ENCODE results near the gene NPIPA1. TPM values are rescaled to one million over a fixed set of nuclear protein-coding genes. Genes with fewer than 3 reads are reported as not detected.
"Not testable (repeated sequence)": the region's sequence is repeated elsewhere in the genome, so short reads cannot be mapped to it uniquely, and the experiment has no call there.

NPIPA1 gene
- total RNA-seq, 2 donors from 2014 or later, result 38.1 to 46.8 TPM

- H3K36me3 ChIP-seq (replicated peaks in 1 of 2; ENCODE audit: insufficient read depth in 1 of 2, low read depth in 2 of 2); H3K9me3 ChIP-seq; H3K27ac ChIP-seq; H3K27me3 ChIP-seq; intact Hi-C loops (cut with DNase I); ATAC-seq; DNase-seq; H3K4me3 ChIP-seq: not testable (repeated sequence)
- 84 to 88% methylated on average over 7 of the region's 7 CpGs for WGBS, 2 donors
- peaks cover 18% of the 10 kb centered on the region for H3K4me1 ChIP-seq
Measured at GRCh38 chr16:14993277-14994151, 56.3 kb downstream of the NPIPA1 start.

- H3K9me3 ChIP-seq; H3K4me3 ChIP-seq; H3K27ac ChIP-seq; H3K36me3 ChIP-seq (replicated peaks in 1 of 2; ENCODE audit: insufficient read depth in 1 of 2, low read depth in 2 of 2); H3K27me3 ChIP-seq; intact Hi-C loops (cut with DNase I); DNase-seq; ATAC-seq: not testable (repeated sequence)
- peaks cover 18% of the 10 kb centered on the region for H3K4me1 ChIP-seq
- WGBS, 2 donors, result 80 to 86% methylated on average over 4 to 6 of the region's 6 CpGs
Measured at GRCh38 chr16:14996702-14997101, 59.5 kb downstream of the NPIPA1 start.

- intact Hi-C loops (cut with DNase I); H3K27ac ChIP-seq; H3K27me3 ChIP-seq; DNase-seq; H3K4me3 ChIP-seq; ATAC-seq; H3K9me3 ChIP-seq; H3K36me3 ChIP-seq (replicated peaks in 1 of 2; ENCODE audit: insufficient read depth in 1 of 2, low read depth in 2 of 2): not testable (repeated sequence)
- H3K4me1 ChIP-seq, result peaks cover 18% of the 10 kb centered on the region
- 92 to 95% methylated on average over 7 of the region's 7 CpGs for WGBS, 2 donors
Measured at GRCh38 chr16:14998300-14998699, 61.1 kb downstream of the NPIPA1 start.

GRCh38 chr16:14999845-15000244, 62.6 kb downstream of the NPIPA1 start:
- H3K9me3 ChIP-seq; intact Hi-C loops (cut with DNase I); DNase-seq; ATAC-seq; H3K27ac ChIP-seq; H3K27me3 ChIP-seq; H3K4me3 ChIP-seq: not testable (repeated sequence)
- H3K36me3 ChIP-seq (replicated peaks in 1 of 2; ENCODE audit: insufficient read depth in 1 of 2, low read depth in 2 of 2), result peaks cover 9 to 11% of the 10 kb centered on the region in 2 donors
- H3K4me1 ChIP-seq, result peaks cover 18% of the 10 kb centered on the region
- 80% methylated on average over 3 of the region's 3 CpGs for WGBS, 2 donors

MicroRNAs encoded within 50 kb of the gene (microRNA counts, 767-probe panel; counts per million panel counts)
- 0 to 736 counts per million in 2 donors for microRNA hsa-miR-3180-3p
- microRNA hsa-miR-3180-5p, result 0 to 736 counts per million in 2 donors

Small RNA genes lying within 50 kb of the gene (microRNA-seq; reads per million reads assigned to microRNA genes)
- gene MIR3180-1 (ENCODE audit: borderline number of aligned reads in 2 of 2, borderline replicate concordance in 2 of 2), result 0 reads per million in 2 donors
- gene MIR3670-1 (ENCODE audit: borderline number of aligned reads in 2 of 2, borderline replicate concordance in 2 of 2), result 0 reads per million in 2 donors
- gene MIR6511A1 (ENCODE audit: borderline number of aligned reads in 2 of 2, borderline replicate concordance in 2 of 2), result 0 reads per million in 2 donors
- gene MIR6770-1 (ENCODE audit: borderline number of aligned reads in 2 of 2, borderline replicate concordance in 2 of 2), result 0 reads per million in 2 donors

Small RNA genes lying within 50 kb of the gene (small RNA-seq; reads per million reads assigned to genes)
- not detected for gene AC138932.4
- not detected for gene MIR3180-1
- not detected for gene MIR3670-1
- gene MIR6511A1, result not detected
- not detected for gene MIR6770-1
- gene RF00019, result not detected

Other genes starting within 250 kb of the NPIPA1 start
- 1 to 10 TPM in 1 of 2 donors, not detected in 1; 2.6 TPM for gene PLA2G10, start 243.1 kb upstream of the NPIPA1 start, total RNA-seq
- gene NPIPA3, start 234.0 kb upstream of the NPIPA1 start, total RNA-seq, result not detected
- gene NPIPA2, start 194.9 kb upstream of the NPIPA1 start, total RNA-seq, result not detected
- gene NOMO1, start 103.7 kb upstream of the NPIPA1 start, total RNA-seq, result 100 to 1,000 TPM in 1 of 2 donors, 10 to 100 TPM in 1; 49.4 to 102 TPM
- 10 to 100 TPM; 63.3 to 66.2 TPM for gene PDXDC1, start 37.6 kb downstream of the NPIPA1 start, total RNA-seq
- gene NTAN1, start 118.6 kb downstream of the NPIPA1 start, total RNA-seq, result 10 to 100 TPM in 1 of 2 donors, 1 to 10 TPM in 1; 7.9 to 29.8 TPM
- gene RRN3, start 156.8 kb downstream of the NPIPA1 start, total RNA-seq, result 10 to 100 TPM; 12.2 to 12.5 TPM